HepG2 (cell line): ENCODE data around the gene GALP. TPM values are rescaled to one million over a fixed set of nuclear protein-coding genes. Genes with fewer than 3 reads are reported as not detected.

Experiments used
- FOXK1 ChIP-seq: sonication (generic); formaldehyde crosslinking; IDR thresholded peaks from 2 replicates; pipeline ENCODE4 v1.4.0; 2020; ENCODE audit warnings: low read depth, missing genetic modification reagents, borderline replicate concordance
- FOXO1 ChIP-seq: sonication (generic); formaldehyde crosslinking; IDR thresholded peaks from 2 replicates; pipeline ENCODE4 v1.4.0; 2020; ENCODE audit warnings: missing genetic modification reagents
- HOXA3 ChIP-seq: sonication (generic); formaldehyde crosslinking; IDR thresholded peaks from 2 replicates; pipeline ENCODE4 v1.5.0; 2020; ENCODE audit warnings: missing genetic modification reagents
- MXD4 ChIP-seq: IDR thresholded peaks from 2 replicates; pipeline ENCODE4 v1.6.1; 2016; ENCODE audit warnings: mild to moderate bottlenecking, missing biosample characterization, missing genetic modification reagents
- PCBP1 ChIP-seq: fragments of 200-400 bp; formaldehyde crosslinking; IDR thresholded peaks from 2 replicates; pipeline ENCODE4 v1.6.1; 2017; ENCODE audit warnings: mild to moderate bottlenecking, low read depth, low read length, borderline replicate concordance
- PHF20 ChIP-seq: sonication (generic); formaldehyde crosslinking; IDR thresholded peaks from 2 replicates; pipeline ENCODE4 v1.5.0; 2020; ENCODE audit warnings: mild to moderate bottlenecking, missing genetic modification reagents
- POLR2G ChIP-seq: fragments of 200-400 bp; formaldehyde crosslinking; IDR thresholded peaks from 2 replicates; pipeline ENCODE4 v1.6.1; 2018; ENCODE audit warnings: mild to moderate bottlenecking, low read depth, low read length, moderate library complexity
- PRDM10 ChIP-seq: sonication (generic); formaldehyde crosslinking; IDR thresholded peaks from 2 replicates; pipeline ENCODE4 v1.4.0; 2020; ENCODE audit warnings: low read depth, missing genetic modification reagents
- TBX3 ChIP-seq: fragments of 450-650 bp; IDR thresholded peaks from 2 replicates; pipeline ENCODE4 v1.6.1; 2017; ENCODE audit warnings: antibody characterized with exemption, mild to moderate bottlenecking, inconsistent platforms, borderline replicate concordance
- U2AF1 ChIP-seq: fragments of 200-400 bp; formaldehyde crosslinking; optimal IDR thresholded peaks from 2 replicates; pipeline ENCODE3; 2017; ENCODE audit warnings: mild to moderate bottlenecking, low read depth, low read length
- YY1 ChIP-seq: IDR thresholded peaks from 2 replicates; pipeline ENCODE4 v1.6.1; 2011; ENCODE audit warnings: low read length, low read depth, moderate library complexity, mild to moderate bottlenecking; ENCODE audit not compliant: insufficient read depth, insufficient replicate concordance
- ZBTB25 ChIP-seq: IDR thresholded peaks from 2 replicates; pipeline ENCODE4 v1.6.1; 2018; ENCODE audit warnings: missing genetic modification reagents
- ZFP90 ChIP-seq: sonication (generic); formaldehyde crosslinking; IDR thresholded peaks from 2 replicates; pipeline ENCODE4 v1.8.0; 2022; ENCODE audit warnings: missing genetic modification reagents, mild to moderate bottlenecking, inconsistent platforms, borderline replicate concordance
- ZNF678 ChIP-seq: sonication (generic); formaldehyde crosslinking; IDR thresholded peaks from 2 replicates; pipeline ENCODE4 v1.4.0; 2020; ENCODE audit warnings: mild to moderate bottlenecking, missing genetic modification reagents
- ZSCAN25 ChIP-seq: sonication (generic); formaldehyde crosslinking; IDR thresholded peaks from 2 replicates; pipeline ENCODE4 v1.8.0; 2022; ENCODE audit warnings: mild to moderate bottlenecking, missing genetic modification reagents
- ZSCAN31 ChIP-seq: sonication (generic); formaldehyde crosslinking; IDR thresholded peaks from 2 replicates; pipeline ENCODE4 v1.5.0; 2020; ENCODE audit warnings: low read depth, mild to moderate bottlenecking, missing genetic modification reagents
- polyA plus RNA-seq, 8 experiments: library from polyadenylated mRNA; depleted of rRNA in 3 of 8; stranded (reverse) in 7 of 8; unstranded in 1 of 8; fragments of >200 nt; fragmentation: Illumina TruSeq in 4 of 8; extraction: Trizol in 4 of 8; gene quantifications; 2 replicates each; pipeline versions ENCODE4 v1.2.1 to v1.2.3, GENCODE V29; 2011 to 2016; ENCODE audit warnings: low read depth in 4 of 8, missing spikeins in 1 of 8, mixed read lengths in 1 of 8; ENCODE audit not compliant: insufficient read depth in 1 of 8
- total RNA-seq, 5 experiments: library from RNA; depleted of rRNA; stranded (reverse); fragments of >200 nt; fragmentation: Illumina TruSeq; extraction: Trizol; gene quantifications; 2 replicates each; pipeline ENCODE4 v1.2.3, GENCODE V29; 2016; ENCODE audit warnings: low read depth in 1 of 5
- TF ChIP-seq, protein P1 (sequence below): sonication (generic); formaldehyde crosslinking; conservative IDR thresholded peaks from 2 replicates; pipeline ENCODE4 v1.4.0; 2020; ENCODE audit warnings: missing genetic modification reagents
- TF ChIP-seq, protein P2 (sequence below): IDR thresholded peaks from 2 replicates; pipeline ENCODE4 v1.6.1; 2016; ENCODE audit warnings: missing compliant biosample characterization, missing genetic modification reagents, borderline replicate concordance

GALP gene
- total and polyA plus RNA-seq, 2 of the 13 experiments (the other 11 are each of a cell fraction or from before 2014, with no cell fraction given): not detected

DNA sequence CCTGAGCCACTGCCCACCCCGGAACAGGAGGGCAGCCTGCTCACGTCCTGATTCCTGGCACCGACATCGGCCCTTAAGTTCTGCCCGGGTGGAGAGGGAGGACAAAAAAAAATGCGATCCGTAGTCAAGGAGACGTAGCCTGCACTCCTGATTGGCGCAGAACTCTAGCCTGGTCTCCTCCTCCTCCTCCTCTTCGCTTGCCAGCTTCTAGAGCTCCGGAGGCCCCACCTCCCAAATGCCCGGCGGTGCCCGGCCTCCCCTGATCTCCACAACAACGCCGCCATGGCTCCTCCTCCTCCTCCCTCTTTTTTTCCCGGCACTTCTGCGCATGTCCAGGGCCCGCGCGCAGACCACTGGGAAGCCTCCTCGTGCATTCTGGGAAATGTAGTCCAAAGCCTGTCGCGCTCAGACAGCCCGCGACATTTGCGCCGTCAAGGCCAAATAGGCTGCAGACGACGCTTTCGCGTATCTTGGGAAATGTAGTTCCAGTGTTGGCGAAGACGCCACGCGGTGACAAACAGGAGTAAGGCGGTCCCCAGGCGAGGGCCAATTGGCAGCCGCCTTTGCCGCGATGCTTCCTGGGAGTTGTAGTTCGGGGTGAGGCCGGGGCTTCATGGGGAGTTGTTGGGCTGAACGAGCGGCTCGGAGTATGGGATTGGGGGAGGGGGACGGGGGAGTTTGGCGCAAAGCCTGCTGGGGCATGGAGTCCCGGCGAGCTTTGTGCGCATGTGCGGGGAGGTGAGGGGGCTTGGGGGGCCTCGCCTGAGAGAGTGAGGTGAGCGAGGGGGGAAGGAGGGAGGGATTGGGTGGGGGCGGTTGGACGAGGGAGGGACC lies 35.0 kb upstream of the GALP start, which contains the start of gene ZNF444 (continued):
- peak; percentile 93 for TF ChIP-seq PCBP1
- peak; percentile 74 for TF ChIP-seq HOXA3 (CRISPR knock-in tag)
- peak; percentile 64 for TF ChIP-seq POLR2G
- TF ChIP-seq, protein P1, sequence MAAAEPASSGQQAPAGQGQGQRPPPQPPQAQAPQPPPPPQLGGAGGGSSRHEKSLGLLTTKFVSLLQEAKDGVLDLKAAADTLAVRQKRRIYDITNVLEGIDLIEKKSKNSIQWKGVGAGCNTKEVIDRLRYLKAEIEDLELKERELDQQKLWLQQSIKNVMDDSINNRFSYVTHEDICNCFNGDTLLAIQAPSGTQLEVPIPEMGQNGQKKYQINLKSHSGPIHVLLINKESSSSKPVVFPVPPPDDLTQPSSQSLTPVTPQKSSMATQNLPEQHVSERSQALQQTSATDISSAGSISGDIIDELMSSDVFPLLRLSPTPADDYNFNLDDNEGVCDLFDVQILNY (CRISPR knock-in tag): no peak
- TF ChIP-seq YY1: peak; percentile 90
- no peak for TF ChIP-seq ZNF678
- TF ChIP-seq FOXK1: peak; percentile 67
- TF ChIP-seq, protein P2, sequence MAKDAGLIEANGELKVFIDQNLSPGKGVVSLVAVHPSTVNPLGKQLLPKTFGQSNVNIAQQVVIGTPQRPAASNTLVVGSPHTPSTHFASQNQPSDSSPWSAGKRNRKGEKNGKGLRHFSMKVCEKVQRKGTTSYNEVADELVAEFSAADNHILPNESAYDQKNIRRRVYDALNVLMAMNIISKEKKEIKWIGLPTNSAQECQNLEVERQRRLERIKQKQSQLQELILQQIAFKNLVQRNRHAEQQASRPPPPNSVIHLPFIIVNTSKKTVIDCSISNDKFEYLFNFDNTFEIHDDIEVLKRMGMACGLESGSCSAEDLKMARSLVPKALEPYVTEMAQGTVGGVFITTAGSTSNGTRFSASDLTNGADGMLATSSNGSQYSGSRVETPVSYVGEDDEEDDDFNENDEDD: peak; percentile 62; the same call in 1 of the 2 replicates
- peak; percentile 53; the same call in 1 of the 2 replicates for TF ChIP-seq PHF20 (CRISPR knock-in tag)
- TF ChIP-seq TBX3: no peak
- TF ChIP-seq U2AF1: no peak
- TF ChIP-seq PRDM10 (CRISPR knock-in tag): peak; percentile 63; the same call in 1 of the 2 replicates
- TF ChIP-seq ZSCAN25 (CRISPR knock-in tag): no peak
- peak; percentile 45; the same call in 1 of the 2 replicates for TF ChIP-seq ZFP90 (CRISPR knock-in tag)
- TF ChIP-seq ZSCAN31 (CRISPR knock-in tag): peak; percentile 86; the same call in 1 of the 2 replicates
- 0 out of 2 replicates have a peak, but pooled peaks have one; percentile 77 for TF ChIP-seq ZBTB25
- TF ChIP-seq MXD4 (CRISPR knock-in tag): no peak
- 0 out of 2 replicates have a peak, but pooled peaks have one; percentile 36 for TF ChIP-seq FOXO1
